K562 (cell line): Measurements from ENCODE around the gene ARMH4. TPM values are rescaled to one million over a fixed set of nuclear protein-coding genes. Genes with fewer than 3 reads are reported as not detected.
A peak's percentile ranks its signal among the peaks of the same experiment; 100 is the strongest.

ENCODE experiments used
- ATAC-seq: fragments of 200-7000 bp; cut with Tn5 transposase; 3 replicates; pipeline ENCODE4 v1.9.1; 2020; ENCODE audit warnings: moderate library complexity
- BruUV-seq: library from RNA; stranded (reverse); fragments of 400-500 nt; replicated peaks from 2 replicates; lab custom pipeline; 2021; lab: Mats Ljungman, UMichigan
- CTCF ChIA-PET: fragments of 300-600 bp; formaldehyde crosslinking; extraction: SDS; loops from one replicate; lab custom pipeline; 2021; ENCODE audit warnings: low intra/inter-chr PET ratio; lab: Yijun Ruan, JAX
- POLR2A ChIA-PET: fragments of 300-600, 350-650 bp; sonication (Branson Sonifier 250); formaldehyde crosslinking; extraction: SDS; loops from one replicate; lab custom pipeline; 2021; ENCODE audit warnings: antibody characterized with exemption, inconsistent platforms; lab: Yijun Ruan, JAX
- DNase-seq, 4 experiments: peaks; one replicate each; pipeline versions ENCODE4 v3.0.0 to v3.0.0-alpha.2; 2011 to 2018; ENCODE audit warnings: low spot score in 3 of 4, mixed read lengths in 3 of 4; ENCODE audit errors: extremely low read depth in 1 of 4
- FAIRE-seq: peaks from 2 replicates; lab custom pipeline; 2011; peaks lifted over from hg19 to GRCh38; lab: Jason Lieb, UNC
- H2AFZ ChIP-seq: 2 replicates; pipeline ENCODE4 v1.6.0; 2011; ENCODE audit warnings: low read depth, low read length, control low read depth, inconsistent platforms
- H3K27ac ChIP-seq: fragments of 200-600 bp; 3 replicates; pipeline ENCODE4 v1.8.0; 2011; ENCODE audit warnings: low read depth, mild to moderate bottlenecking, control low read depth, inconsistent platforms, low read length, moderate library complexity, mixed read lengths; ENCODE audit errors: extremely low read depth
- H3K27me3 ChIP-seq, 2 experiments: fragments of 300-600 bp in 1 of 2; 2 replicates in 1 of 2; 3 replicates in 1 of 2; pipeline versions ENCODE4 v1.6.0 to v1.8.0; 2011; ENCODE audit warnings: inconsistent platforms in 2 of 2, low read length in 2 of 2, mild to moderate bottlenecking in 1 of 2, mixed read lengths in 1 of 2, moderate library complexity in 1 of 2; ENCODE audit not compliant: control insufficient read depth in 2 of 2, insufficient read depth in 2 of 2
- H3K36me3 ChIP-seq: fragments of 300-600 bp; 3 replicates; pipeline ENCODE4 v1.8.0; 2011; ENCODE audit warnings: mild to moderate bottlenecking, low read length, inconsistent platforms; ENCODE audit not compliant: control insufficient read depth, insufficient read depth
- H3K4me1 ChIP-seq, 2 experiments: fragments of 200-600 bp in 1 of 2; replicated peaks in 1 of 2; 2 replicates in 1 of 2; 3 replicates in 1 of 2; pipeline versions ENCODE4 v1.5.1 to v1.8.0; 2011; ENCODE audit warnings: inconsistent platforms in 2 of 2, low read length in 2 of 2, mild to moderate bottlenecking in 1 of 2, mixed read lengths in 1 of 2, moderate library complexity in 1 of 2; ENCODE audit not compliant: control insufficient read depth in 2 of 2, insufficient read depth in 2 of 2
- H3K4me2 ChIP-seq: 2 replicates; pipeline ENCODE4 v1.6.1; 2011; ENCODE audit warnings: low read length, control low read depth, inconsistent platforms, mixed read lengths; ENCODE audit not compliant: insufficient read depth
- H3K4me3 ChIP-seq: fragments of 200-600 bp; sonication (generic), shearing (Covaris generic); 2 replicates; pipeline ENCODE4 v1.5.1; 2016; ENCODE audit warnings: control low read depth, inconsistent platforms
- H3K79me2 ChIP-seq: fragments of 200-600 bp; 3 replicates; pipeline ENCODE4 v1.8.0; 2011; ENCODE audit warnings: low read length, inconsistent platforms; ENCODE audit not compliant: control insufficient read depth, insufficient read depth
- H3K9ac ChIP-seq, 2 experiments: 2 replicates each; pipeline versions ENCODE4 v1.6.0 to v1.6.1; 2011; ENCODE audit warnings: low read depth in 2 of 2, low read length in 2 of 2, control low read depth in 1 of 2, inconsistent platforms in 1 of 2, mild to moderate bottlenecking in 1 of 2, mixed read lengths in 1 of 2; ENCODE audit not compliant: insufficient read depth in 1 of 2
- H3K9me1 ChIP-seq: one replicate; pipeline ENCODE4 v1.6.0; 2011; ENCODE audit warnings: inconsistent platforms, mild to moderate bottlenecking, low read length, moderate library complexity; ENCODE audit not compliant: control insufficient read depth, insufficient read depth
- H3K9me3 ChIP-seq: replicated peaks from 2 replicates; pipeline ENCODE4 v1.5.1; 2011; ENCODE audit warnings: low read depth, low read length, inconsistent platforms; ENCODE audit not compliant: control insufficient read depth, insufficient read depth
- H4K20me1 ChIP-seq: replicated peaks from 2 replicates; pipeline ENCODE4 v1.6.1; 2011; ENCODE audit warnings: low read length, inconsistent platforms, mixed read lengths; ENCODE audit not compliant: control insufficient read depth, insufficient read depth
- EP300 ChIP-seq: IDR thresholded peaks from 2 replicates; pipeline ENCODE4 v1.6.1; 2012; ENCODE audit warnings: low read length, improper control_type of control experiment
- HNRNPH1 ChIP-seq: fragments of 200-400 bp; formaldehyde crosslinking; optimal IDR thresholded peaks from 2 replicates; pipeline ENCODE3; 2017; ENCODE audit warnings: low read depth, mild to moderate bottlenecking, low read length, moderate library complexity
- NRF1 ChIP-seq, 2 experiments: fragments of 450-650 bp; IDR thresholded peaks in 1 of 2; conservative IDR thresholded peaks in 1 of 2; 2 replicates each; pipeline ENCODE4 v1.6.1; 2014; ENCODE audit warnings: mild to moderate bottlenecking in 2 of 2
- PTBP1 ChIP-seq: fragments of 200-400 bp; formaldehyde crosslinking; IDR thresholded peaks from 2 replicates; pipeline ENCODE4 v1.6.1; 2017; ENCODE audit warnings: low read depth, low read length
- RAD21 ChIP-seq, 2 experiments: fragments of 250-450 bp in 1 of 2; fragments of 450-650 bp in 1 of 2; sonication (Bioruptor Pico) in 1 of 2; formaldehyde crosslinking in 1 of 2; IDR thresholded peaks in 1 of 2; conservative IDR thresholded peaks in 1 of 2; 2 replicates each; pipeline versions ENCODE4 v1.4.0 to v1.8.0; 2020 to 2022; ENCODE audit warnings: mild to moderate bottlenecking in 2 of 2, moderate library complexity in 1 of 2
- SAFB2 ChIP-seq: fragments of 200-400 bp; formaldehyde crosslinking; IDR thresholded peaks from 2 replicates; pipeline ENCODE4 v1.6.1; 2018; ENCODE audit warnings: borderline replicate concordance, low read length, low read depth, moderate library complexity; ENCODE audit not compliant: severe bottlenecking
- SMC3 ChIP-seq: conservative IDR thresholded peaks from 2 replicates; pipeline ENCODE4 v1.6.1; 2011; ENCODE audit warnings: low read depth, low read length, improper control_type of control experiment; ENCODE audit not compliant: insufficient read depth
- ZNF316 ChIP-seq: fragments of 450-650 bp; IDR thresholded peaks from 2 replicates; pipeline ENCODE4 v1.6.1; 2016
- ZNF384 ChIP-seq: IDR thresholded peaks from 2 replicates; pipeline ENCODE4 v1.6.1; 2012; ENCODE audit warnings: low read depth, low read length, improper control_type of control experiment
- ZNF444 ChIP-seq: fragments of 250-450 bp; sonication (Bioruptor Pico); IDR thresholded peaks from 2 replicates; pipeline ENCODE4 v1.4.0; 2020; ENCODE audit warnings: mild to moderate bottlenecking, moderate library complexity
- WGBS: fragments of 100-300 bp; shearing (Covaris generic); methylation state at CpG from one replicate; pipeline ENCODE4 v1.1.6; 2016; ENCODE audit warnings: low coverage, mixed read lengths; ENCODE audit not compliant: insufficient coverage; ENCODE audit errors: missing lambda C conversion rate; 5-methylcytosine and 5-hydroxymethylcytosine counted together
- in situ Hi-C: fragments of 300-500 bp; cut with MboI; formaldehyde crosslinking; loops from 4 replicates; pipeline ENCODE4 v1.15.0; 2018; ENCODE audit warnings: inconsistent platforms, mixed read lengths
- intact Hi-C: fragments of 100-400 bp; cut with micrococcal nuclease; formaldehyde crosslinking; loops from 2 replicates; pipeline ENCODE4 v1.14.2; 2022
- polyA plus RNA-seq, 8 experiments: library from polyadenylated mRNA; depleted of rRNA in 4 of 8; stranded (reverse) in 5 of 8; unstranded in 3 of 8; fragments of >200 nt; fragmentation: Nextera tagmentation in 2 of 8; fragmentation: Illumina TruSeq in 1 of 8; extraction: Ambion mirVana in 2 of 8; extraction: Trizol in 1 of 8; gene quantifications; 2 replicates each; pipeline versions ENCODE4 v1.2.1 to v1.2.3, GENCODE V29; 2011 to 2014; ENCODE audit warnings: inconsistent platforms in 1 of 8, missing spikeins in 1 of 8
- total RNA-seq, 7 experiments: library from RNA; depleted of rRNA in 6 of 7; stranded (reverse); fragments of >200 nt in 6 of 7; fragmentation: Illumina TruSeq in 2 of 7; extraction: Trizol in 2 of 7; gene quantifications; 2 replicates each; pipeline versions ENCODE4 v1.2.1 to v1.2.3, GENCODE V29; 2011 to 2021; ENCODE audit warnings: low replicate concordance in 1 of 7
- TF ChIP-seq, protein P1 (sequence below), 3 experiments: IDR thresholded peaks in 2 of 3; conservative IDR thresholded peaks in 1 of 3; 2 replicates each; pipeline ENCODE4 v1.5.1; 2011 to 2012; ENCODE audit warnings: low read length in 3 of 3, mild to moderate bottlenecking in 3 of 3, control low read depth in 2 of 3, improper control_type of control experiment in 1 of 3, inconsistent platforms in 1 of 3, low read depth in 1 of 3, mixed read lengths in 1 of 3, moderate library complexity in 1 of 3; ENCODE audit not compliant: insufficient read depth in 2 of 3
- TF ChIP-seq, protein P2 (sequence below): sonication (generic); formaldehyde crosslinking; IDR thresholded peaks from 2 replicates; pipeline ENCODE4 v1.8.1; 2023; ENCODE audit warnings: mild to moderate bottlenecking, missing genetic modification reagents, moderate library complexity

Gene ARMH4
- total and polyA plus RNA-seq, 9 of the 15 experiments (the other 6 are each of a cell fraction or from before 2014, with no cell fraction given), result 0.06 to 0.98 (median 0.07) TPM; not detected in 2

DNA sequence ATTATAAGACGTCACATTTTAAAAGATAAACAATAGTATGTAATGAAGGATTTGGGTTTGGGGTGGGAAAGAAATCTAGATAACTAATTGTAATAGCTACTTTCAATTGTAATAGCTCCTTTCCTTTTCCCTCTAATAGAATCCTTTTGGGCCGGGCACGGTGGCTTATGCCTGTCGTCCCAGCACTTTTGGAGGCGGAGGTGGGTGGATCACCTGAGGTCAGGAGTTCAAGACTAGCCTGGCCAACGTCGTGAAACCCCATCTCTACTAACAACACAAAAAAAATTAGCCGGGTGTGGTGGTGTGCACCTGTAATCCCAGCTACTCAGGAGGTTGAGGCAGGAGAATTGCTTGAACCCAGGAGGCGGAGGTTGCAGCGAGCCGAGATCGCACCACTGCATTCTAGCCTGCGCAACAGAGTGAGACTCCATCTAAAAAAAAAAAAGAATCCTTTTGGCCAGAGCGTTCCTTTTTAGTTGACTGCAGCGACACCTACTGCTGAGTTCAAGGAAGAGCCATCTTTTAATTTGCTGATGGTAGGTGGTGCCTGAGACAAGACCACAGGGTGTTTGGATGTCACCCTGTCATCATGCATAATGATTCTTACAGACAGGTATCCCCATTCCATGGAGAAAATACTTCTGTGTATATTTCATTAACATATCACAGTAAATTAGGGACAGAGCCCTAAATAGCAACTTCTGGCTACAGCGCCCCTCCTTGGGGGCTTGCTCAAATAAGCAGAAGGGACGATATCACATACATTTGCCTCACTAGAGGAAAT is 79.5 kb downstream of the ARMH4 start:
- Histone ChIP-seq H3K27me3 (no peaks in the 10 kb centered on the region; a peak in 1 of 5 replicates), H3K27ac (no peak overlapping the region), H4K20me1 (no peaks in the 10 kb centered on the region), H3K9me1 (no peaks in the 10 kb centered on the region), H3K4me2 (no peak overlapping the region), H3K9ac (no peak overlapping the region), H3K36me3 (no peaks in the 10 kb centered on the region), H3K79me2 (no peaks in the 10 kb centered on the region), H2AFZ (no peak overlapping the region), H3K9me3 (no peaks in the 10 kb centered on the region), H3K4me3 (no peak overlapping the region), H3K4me1 (no peaks in the 10 kb centered on the region)
- ATAC-seq (peak; percentile 91), FAIRE-seq (peak; percentile 83), DNase-seq (peak; percentile 45 to 69 (median 50))
- intact Hi-C loops (loop anchor here (1.0 kb wide), 3 partner anchors 380 to 586 kb away; no protein-coding TSS in a partner anchor), in situ Hi-C loops (loop anchor here (25.0 kb wide), 1 partner anchor 1585 kb away; no protein-coding TSS in a partner anchor)
- TF ChIP-seq NRF1 (conservative IDR thresholded peaks at IDR 0.05 in 1 of 2, IDR thresholded peaks at IDR 0.05 in 1 of 2) (peak; percentile 29 to 48; a peak in 3 of 4 replicates), RAD21 (CRISPR knock-in tag; conservative IDR thresholded peaks at IDR 0.05 in 1 of 2, IDR thresholded peaks at IDR 0.05 in 1 of 2) (peak; percentile 33 to 60; a peak in 3 of 4 replicates), SAFB2 (no peak), HNRNPH1 (no peak), ZNF444 (CRISPR knock-in tag) (no peak), SMC3 (0 out of 2 replicates have a peak, but pooled peaks have one; percentile 42), PTBP1 (no peak), ZNF316 (no peak), ZNF384 (peak; percentile 94), EP300 (no peak)
- TF ChIP-seq, protein P1, sequence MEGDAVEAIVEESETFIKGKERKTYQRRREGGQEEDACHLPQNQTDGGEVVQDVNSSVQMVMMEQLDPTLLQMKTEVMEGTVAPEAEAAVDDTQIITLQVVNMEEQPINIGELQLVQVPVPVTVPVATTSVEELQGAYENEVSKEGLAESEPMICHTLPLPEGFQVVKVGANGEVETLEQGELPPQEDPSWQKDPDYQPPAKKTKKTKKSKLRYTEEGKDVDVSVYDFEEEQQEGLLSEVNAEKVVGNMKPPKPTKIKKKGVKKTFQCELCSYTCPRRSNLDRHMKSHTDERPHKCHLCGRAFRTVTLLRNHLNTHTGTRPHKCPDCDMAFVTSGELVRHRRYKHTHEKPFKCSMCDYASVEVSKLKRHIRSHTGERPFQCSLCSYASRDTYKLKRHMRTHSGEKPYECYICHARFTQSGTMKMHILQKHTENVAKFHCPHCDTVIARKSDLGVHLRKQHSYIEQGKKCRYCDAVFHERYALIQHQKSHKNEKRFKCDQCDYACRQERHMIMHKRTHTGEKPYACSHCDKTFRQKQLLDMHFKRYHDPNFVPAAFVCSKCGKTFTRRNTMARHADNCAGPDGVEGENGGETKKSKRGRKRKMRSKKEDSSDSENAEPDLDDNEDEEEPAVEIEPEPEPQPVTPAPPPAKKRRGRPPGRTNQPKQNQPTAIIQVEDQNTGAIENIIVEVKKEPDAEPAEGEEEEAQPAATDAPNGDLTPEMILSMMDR (IDR thresholded peaks at IDR 0.05 in 2 of 3, conservative IDR thresholded peaks at IDR 0.05 in 1 of 3; ENCODE audit: insufficient read depth in 2 of 3, low read depth in 1 of 3, low read length in 3 of 3), result peak; percentile 63 to 75 (median 67)
- TF ChIP-seq, protein P2, sequence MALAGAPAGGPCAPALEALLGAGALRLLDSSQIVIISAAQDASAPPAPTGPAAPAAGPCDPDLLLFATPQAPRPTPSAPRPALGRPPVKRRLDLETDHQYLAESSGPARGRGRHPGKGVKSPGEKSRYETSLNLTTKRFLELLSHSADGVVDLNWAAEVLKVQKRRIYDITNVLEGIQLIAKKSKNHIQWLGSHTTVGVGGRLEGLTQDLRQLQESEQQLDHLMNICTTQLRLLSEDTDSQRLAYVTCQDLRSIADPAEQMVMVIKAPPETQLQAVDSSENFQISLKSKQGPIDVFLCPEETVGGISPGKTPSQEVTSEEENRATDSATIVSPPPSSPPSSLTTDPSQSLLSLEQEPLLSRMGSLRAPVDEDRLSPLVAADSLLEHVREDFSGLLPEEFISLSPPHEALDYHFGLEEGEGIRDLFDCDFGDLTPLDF (CRISPR knock-in tag), result no peak
- CTCF ChIA-PET, result interaction anchor here (0.6 to 1.5 kb wide), 2 partner anchors 234 to 586 kb away, joined by 3 to 5 read pairs; no protein-coding TSS in a partner anchor
- BruUV-seq, result no TSS peak
- POLR2A ChIA-PET, result no interaction called here
- WGBS, result 1% methylated on average over 16 of the region's 17 CpGs
